DOHH2 (cell line): ENCODE measurements around the gene CTIF.

Experiments used
- CTCF ChIP-seq: fragments of 200-600 bp; sonication (generic); IDR thresholded peaks from one replicate; pipeline ENCODE4 v1.5.1; 2014; ENCODE audit warnings: antibody characterized with exemption, mild to moderate bottlenecking, low read depth, low read length; ENCODE audit not compliant: poor library complexity, severe bottlenecking
- EZH2phosphoT487 ChIP-seq: fragments of 200-600 bp; sonication (generic); IDR thresholded peaks from 2 replicates; pipeline ENCODE4 v1.6.1; 2017; ENCODE audit warnings: borderline replicate concordance, mild to moderate bottlenecking, antibody characterized with exemption, low read length, moderate library complexity, mixed read lengths

GRCh38 chr18:48829443-48830149 is 290.8 kb downstream of the CTIF start:
- TF ChIP-seq CTCF (no peak), EZH2phosphoT487 (no peak)
